ENCODE results near the gene REEP1. TPM values are rescaled to one million over a fixed set of nuclear protein-coding genes. Genes with fewer than 3 reads are reported as not detected.

The REEP1 gene
- total RNA-seq, 4 donors from 2014 or later: 1.7 to 12.0 (median 3.6) TPM

GRCh38 chr2:86195808-86196387 is 141.5 kb downstream of the REEP1 start:
- H3K9me3 ChIP-seq: no peaks in the 10 kb centered on the region
- DNase-seq: no peak

GRCh38 chr2:86195055-86195807 is 142.2 kb downstream of the REEP1 start, which contains the start of gene IMMT:
Gene IMMT (minus strand): TSS chr2:86195462. CDS start chr2:86195382, 80 bp downstream.
- peak within 1 kb of the TSS; percentile 96 to 100 (median 100) for H3K27ac ChIP-seq
- H3K36me3 ChIP-seq: no peaks in the 10 kb centered on the region
- peak; percentile 85 to 96 (median 96) for DNase-seq
- TF ChIP-seq CTCF (IDR thresholded peaks at IDR 0.05) (peak in 2 of 6 experiments; percentile 3 to 10), POLR2A (IDR thresholded peaks at IDR 0.05) (peak; percentile 87 to 95)
- no peaks in the 10 kb centered on the region for H3K9me3 ChIP-seq
- peak within 1 kb of the TSS; percentile 72 to 99 (median 92) for H3K4me3 ChIP-seq
- peaks cover 0 to 21% (median 1%) of the 10 kb centered on the region in 4 donors for H3K4me1 ChIP-seq
- no peaks in the 10 kb centered on the region for H3K27me3 ChIP-seq

More at GRCh38 chr2:86195808-86196387, 141.5 kb downstream of the REEP1 start:
- Histone ChIP-seq H3K27ac (peak overlapping the region; percentile 96 to 100 (median 100)), H3K4me3 (peak overlapping the region; percentile 72 to 99 (median 92)), H3K27me3 (no peaks in the 10 kb centered on the region), H3K4me1 (peaks cover 0 to 27% (median 2%) of the 10 kb centered on the region in 4 donors), H3K36me3 (no peaks in the 10 kb centered on the region)
- TF ChIP-seq POLR2A (IDR thresholded peaks at IDR 0.05) (no peak), CTCF (IDR thresholded peaks at IDR 0.05) (no peak)

GRCh38 chr2:86194751-86195054 is 142.7 kb downstream of the REEP1 start:
- H3K9me3 ChIP-seq: no peaks in the 10 kb centered on the region
- H3K4me1 ChIP-seq: peaks cover 0 to 17% (median 0%) of the 10 kb centered on the region in 4 donors
- H3K27me3 ChIP-seq: no peaks in the 10 kb centered on the region
- peak overlapping the region; percentile 72 to 99 (median 92) for H3K4me3 ChIP-seq
- H3K27ac ChIP-seq: peak overlapping the region; percentile 96 to 100 (median 100)
- DNase-seq: peak; percentile 95 to 98 (median 97)
- H3K36me3 ChIP-seq: no peaks in the 10 kb centered on the region
- no peak for TF ChIP-seq CTCF (IDR thresholded peaks at IDR 0.05)
- TF ChIP-seq POLR2A (IDR thresholded peaks at IDR 0.05): no peak

GRCh38 chr2:86193901-86194567 is 143.4 kb downstream of the REEP1 start:
- Histone ChIP-seq H3K4me3 (peak overlapping the region; percentile 72 to 99 (median 92)), H3K27ac (peak overlapping the region; percentile 96 to 100 (median 100)), H3K9me3 (no peaks in the 10 kb centered on the region), H3K36me3 (no peaks in the 10 kb centered on the region), H3K27me3 (no peaks in the 10 kb centered on the region), H3K4me1 (peaks cover 0 to 17% (median 0%) of the 10 kb centered on the region in 4 donors)
- peak in 2 of 6 experiments; percentile 11 to 13 for TF ChIP-seq CTCF (IDR thresholded peaks at IDR 0.05)
- no peak for TF ChIP-seq POLR2A (IDR thresholded peaks at IDR 0.05)
- DNase-seq: no peak

- no peaks in the 10 kb centered on the region for H3K36me3 ChIP-seq
- no peaks in the 10 kb centered on the region for H3K27me3 ChIP-seq
- H3K9me3 ChIP-seq: no peaks in the 10 kb centered on the region
- H3K27ac ChIP-seq: no peak overlapping the region
- no peak for TF ChIP-seq POLR2A (IDR thresholded peaks at IDR 0.05)
- TF ChIP-seq CTCF (IDR thresholded peaks at IDR 0.05): no peak
- H3K4me1 ChIP-seq: peaks cover 0 to 28% (median 12%) of the 10 kb centered on the region in 4 donors
- H3K4me3 ChIP-seq: no peak overlapping the region
- no peak for DNase-seq
Measured at GRCh38 chr2:86189782-86190416, 147.5 kb downstream of the REEP1 start.

Data from Peyer's patch (tissue), 4 donors.